Measurements from ENCODE around the gene PARD6A.

Gene PARD6A

DNA sequence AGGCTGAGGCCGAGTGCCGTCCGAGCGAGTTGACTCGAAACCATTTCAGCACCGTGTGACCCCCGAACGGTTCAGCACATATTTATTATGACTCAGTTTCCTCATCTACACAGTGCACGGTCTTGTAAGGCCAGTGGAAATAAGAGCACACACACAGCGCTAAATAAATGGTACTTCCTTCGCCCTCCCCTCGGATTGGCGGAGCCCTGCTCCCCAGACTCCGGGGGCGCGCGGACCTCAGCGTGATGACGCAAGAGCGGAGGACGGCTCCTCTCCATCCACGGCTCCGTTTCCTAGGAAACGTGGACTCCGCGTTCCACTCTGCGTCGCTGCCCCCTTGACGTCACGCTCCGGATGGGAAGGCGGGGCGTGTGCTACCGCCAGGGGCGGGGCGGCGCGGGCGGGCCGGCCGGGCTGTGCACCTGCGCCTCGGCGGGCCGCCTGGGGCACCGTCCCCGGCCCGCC is at the start of gene PARD6A:
TSS of gene PARD6A (plus strand) at position 397 of the 465 bp plus-strand sequence. CDS start 79 bp downstream, outside the sequence.
- DNase-seq = peak; percentile 97

DNA sequence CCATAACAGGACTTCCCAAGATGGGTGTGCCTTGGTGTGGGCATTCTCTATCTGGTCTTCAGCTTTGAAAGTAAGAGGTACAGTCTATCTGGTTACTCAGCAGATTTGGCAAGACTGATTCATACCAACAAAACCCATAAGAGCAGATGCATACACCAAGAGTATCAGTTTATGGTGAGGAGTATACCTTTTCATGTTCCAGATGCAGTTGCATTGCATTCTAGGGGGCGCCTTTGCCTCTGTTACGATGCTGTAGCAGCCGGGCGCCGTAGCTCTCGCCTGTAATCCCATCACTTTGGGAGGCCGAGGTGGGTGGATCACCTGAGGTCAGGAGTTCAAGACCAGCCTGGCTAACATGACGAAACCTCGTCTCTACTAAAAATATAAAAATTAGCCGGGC is 47.0 kb upstream of the PARD6A start:
- DNase-seq = no peak

DNA sequence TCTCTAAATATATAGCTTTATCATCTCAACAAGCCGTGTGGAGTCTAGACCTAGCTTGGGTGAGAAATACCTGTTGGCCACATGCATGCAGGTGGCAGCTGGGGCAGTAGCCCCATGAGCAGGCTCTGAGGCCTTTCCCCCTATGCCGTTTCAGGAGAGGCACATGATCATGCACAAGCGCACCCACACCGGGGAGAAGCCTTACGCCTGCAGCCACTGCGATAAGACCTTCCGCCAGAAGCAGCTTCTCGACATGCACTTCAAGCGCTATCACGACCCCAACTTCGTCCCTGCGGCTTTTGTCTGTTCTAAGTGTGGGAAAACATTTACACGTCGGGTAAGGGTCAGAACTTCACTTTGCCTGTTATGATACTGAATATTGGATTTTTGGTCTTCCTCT is 32.5 kb upstream of the PARD6A start:
- peak; percentile 58 for DNase-seq

DNA sequence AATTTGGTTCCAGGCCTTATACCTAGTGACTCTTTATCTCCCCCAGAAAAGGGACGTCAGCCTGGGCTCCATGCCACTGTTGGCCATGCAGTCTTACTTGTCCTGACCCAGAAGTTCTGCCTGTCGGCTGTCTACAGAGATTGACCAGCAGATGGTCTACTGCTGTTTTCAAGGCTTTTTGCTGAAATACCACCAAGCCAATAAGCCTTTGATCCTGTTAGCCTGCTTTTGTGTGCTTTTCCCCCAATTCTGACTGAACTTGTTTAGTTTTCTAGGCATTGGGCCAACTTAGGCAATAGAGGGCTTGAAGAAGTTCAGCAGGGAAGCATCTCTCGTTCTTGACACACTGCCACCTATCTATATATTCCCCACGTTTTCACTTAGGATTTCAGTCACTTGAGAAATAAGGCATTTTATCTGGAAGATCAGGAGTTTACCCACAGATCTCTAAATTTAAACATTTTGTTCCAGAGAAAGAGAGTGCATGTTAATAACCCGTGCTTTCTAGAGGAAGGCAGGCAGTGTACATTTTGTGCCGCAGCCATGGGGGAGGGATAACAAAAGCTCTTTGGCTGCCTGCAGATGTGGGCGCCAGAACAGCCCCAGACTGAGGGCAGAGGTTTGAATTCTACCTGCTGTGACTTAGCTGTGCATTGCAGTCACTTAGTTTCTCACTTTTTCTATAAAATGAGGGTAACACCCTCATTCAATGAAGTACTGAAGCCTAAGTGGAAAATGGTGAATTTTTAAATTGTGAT is 28.2 kb upstream of the PARD6A start:
- DNase-seq = no peak

DNA sequence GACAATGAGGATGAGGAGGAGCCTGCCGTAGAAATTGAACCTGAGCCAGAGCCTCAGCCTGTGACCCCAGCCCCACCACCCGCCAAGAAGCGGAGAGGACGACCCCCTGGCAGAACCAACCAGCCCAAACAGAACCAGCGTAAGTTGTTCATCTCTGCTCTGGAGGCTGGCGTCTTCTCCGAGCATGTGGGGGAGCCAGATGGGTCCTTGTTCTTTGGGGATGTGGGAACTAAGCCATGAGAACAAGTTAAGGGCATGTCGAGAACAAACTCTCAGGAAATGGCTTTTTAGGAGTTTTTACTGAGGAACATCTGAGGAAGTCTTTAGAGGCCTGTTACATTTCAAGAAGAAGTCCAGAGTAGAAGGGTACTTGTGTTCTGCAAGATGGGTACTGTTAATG is 24.0 kb upstream of the PARD6A start:
- DNase-seq = peak; percentile 4

DNA sequence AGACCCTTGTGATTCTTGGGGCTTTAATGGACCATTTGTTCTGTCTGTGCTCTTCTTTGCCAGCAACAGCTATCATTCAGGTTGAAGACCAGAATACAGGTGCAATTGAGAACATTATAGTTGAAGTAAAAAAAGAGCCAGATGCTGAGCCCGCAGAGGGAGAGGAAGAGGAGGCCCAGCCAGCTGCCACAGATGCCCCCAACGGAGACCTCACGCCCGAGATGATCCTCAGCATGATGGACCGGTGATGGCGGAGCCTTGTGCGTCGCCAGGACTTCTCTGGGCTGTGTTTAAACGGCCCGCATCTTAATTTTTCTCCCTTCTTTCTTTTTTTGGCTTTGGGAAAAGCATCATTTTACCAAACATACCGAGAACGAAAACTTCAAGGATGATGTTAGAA is 23.1 kb upstream of the PARD6A start:
- DNase-seq = no peak

- peak; percentile 57 for DNase-seq
Measured at GRCh38 chr16:67641779-67642708, 18.7 kb upstream of the PARD6A start.

DNA sequence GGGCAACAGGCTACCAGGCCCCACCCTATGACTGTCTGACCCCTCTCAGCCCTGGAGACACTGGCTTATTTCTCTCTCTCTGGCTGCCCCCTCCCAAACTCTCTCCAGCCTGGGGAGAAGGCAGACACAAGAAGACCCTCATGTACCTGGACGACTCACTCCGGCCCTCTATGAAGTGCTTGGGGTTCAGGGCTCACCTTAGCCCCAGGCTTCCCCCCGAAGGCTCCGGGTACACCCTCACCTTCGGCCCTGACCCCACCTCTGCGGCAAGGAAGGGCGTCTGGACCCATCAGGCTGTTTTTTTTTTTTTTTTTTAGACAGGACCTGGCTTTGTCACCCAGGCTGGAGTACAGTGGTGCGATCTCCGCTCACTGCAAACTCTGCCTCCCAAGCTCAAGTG is 16.7 kb upstream of the PARD6A start:
- DNase-seq = no peak

- no peak for DNase-seq
Measured at GRCh38 chr16:67645397-67646121, 15.2 kb upstream of the PARD6A start.

GRCh38 chr16:67647111-67647651 is 13.6 kb upstream of the PARD6A start:
- no peak for DNase-seq

GRCh38 chr16:67647681-67648080 is 13.1 kb upstream of the PARD6A start:
- no peak for DNase-seq

- DNase-seq = no peak
Measured at GRCh38 chr16:67648088-67648763, 12.5 kb upstream of the PARD6A start.

DNA sequence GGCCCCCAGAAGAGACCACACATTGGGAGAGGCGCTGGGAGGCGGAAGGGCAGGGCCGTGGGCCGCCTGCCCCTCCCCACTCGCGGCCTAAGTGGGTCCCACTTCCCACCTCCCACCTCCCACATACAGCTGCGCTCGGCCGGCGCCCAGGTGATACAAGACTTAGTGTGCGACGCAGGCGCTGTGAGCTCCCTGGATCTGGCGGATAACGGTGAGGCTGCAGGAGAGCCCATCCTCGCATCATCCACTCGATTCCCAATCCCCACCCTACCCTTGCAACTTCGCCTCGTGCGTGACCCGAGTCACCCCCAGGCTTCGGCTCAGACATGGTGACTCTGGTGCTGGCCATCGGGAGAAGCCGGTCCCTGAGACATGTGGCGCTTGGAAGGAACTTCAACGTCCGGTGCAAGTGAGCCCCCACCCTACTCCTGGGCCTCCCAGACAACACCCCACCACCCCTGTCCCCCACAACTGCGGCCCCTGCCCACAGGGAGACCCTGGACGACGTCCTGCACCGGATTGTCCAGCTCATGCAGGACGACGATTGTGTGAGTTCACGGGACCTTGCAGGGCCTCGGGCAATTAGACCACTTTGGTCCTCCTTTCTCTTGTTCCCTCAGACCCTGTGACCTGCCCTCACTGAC is 11.9 kb upstream of the PARD6A start:
- DNase-seq = no peak

DNA sequence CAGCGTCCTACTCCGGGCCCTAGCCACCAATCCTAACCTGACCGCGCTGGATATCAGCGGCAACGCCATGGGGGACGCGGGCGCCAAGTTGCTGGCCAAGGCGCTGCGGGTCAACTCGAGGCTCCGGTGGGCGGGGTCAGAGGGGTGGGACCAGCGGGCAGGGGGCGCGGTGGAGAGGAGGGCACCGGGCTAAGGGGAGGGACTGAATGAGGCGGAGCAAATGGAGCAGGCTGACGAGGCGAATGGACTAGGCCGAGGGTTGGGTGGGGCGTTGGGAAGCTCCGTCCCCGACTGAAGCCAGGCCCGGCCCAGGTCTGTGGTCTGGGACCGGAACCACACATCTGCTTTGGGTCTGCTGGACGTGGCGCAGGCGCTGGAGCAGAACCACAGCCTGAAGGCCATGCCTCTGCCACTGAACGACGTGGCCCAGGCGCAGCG is 11.2 kb upstream of the PARD6A start:
- DNase-seq = no peak

GRCh38 chr16:67650023-67650422 is 10.7 kb upstream of the PARD6A start:
- DNase-seq = no peak

DNA sequence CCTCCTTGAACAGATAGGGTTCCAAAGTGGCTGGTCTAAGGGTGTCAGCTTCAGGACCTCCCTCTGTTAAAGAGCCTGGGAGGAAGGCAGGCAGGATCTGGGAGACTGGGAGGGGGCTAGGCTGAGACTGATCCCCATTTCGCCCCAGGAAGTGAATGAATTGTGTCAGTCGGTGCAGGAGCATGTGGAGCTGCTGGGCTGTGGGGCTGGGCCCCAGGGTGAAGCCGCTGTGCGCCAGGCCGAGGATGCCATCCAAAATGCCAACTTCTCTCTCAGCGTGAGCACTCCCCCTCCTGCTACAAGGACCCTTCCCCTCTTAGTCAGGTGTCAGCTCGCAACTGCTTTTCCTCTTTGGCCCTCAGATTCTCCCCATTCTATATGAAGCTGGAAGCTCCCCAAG is 9.7 kb upstream of the PARD6A start:
- DNase-seq = no peak

DNA sequence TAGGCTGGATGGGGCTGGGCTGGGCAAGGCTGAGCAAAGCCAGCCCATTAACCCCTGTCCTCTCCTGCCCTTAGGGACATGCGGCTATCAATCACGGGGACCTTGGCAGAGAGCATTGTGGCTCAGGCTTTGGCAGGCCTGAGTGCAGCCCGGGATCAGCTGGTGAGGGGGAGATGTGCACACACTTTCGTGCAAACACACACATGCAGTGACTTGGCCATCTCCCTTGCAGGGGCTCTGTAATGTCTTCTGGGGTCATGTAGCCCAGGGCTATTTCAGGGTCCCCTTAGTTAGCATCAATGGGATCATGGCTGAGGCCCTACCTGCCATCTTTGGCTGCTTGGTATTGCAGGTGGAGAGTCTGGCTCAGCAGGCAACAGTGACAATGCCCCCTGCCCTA is 8.9 kb upstream of the PARD6A start:
- DNase-seq = no peak

DNA sequence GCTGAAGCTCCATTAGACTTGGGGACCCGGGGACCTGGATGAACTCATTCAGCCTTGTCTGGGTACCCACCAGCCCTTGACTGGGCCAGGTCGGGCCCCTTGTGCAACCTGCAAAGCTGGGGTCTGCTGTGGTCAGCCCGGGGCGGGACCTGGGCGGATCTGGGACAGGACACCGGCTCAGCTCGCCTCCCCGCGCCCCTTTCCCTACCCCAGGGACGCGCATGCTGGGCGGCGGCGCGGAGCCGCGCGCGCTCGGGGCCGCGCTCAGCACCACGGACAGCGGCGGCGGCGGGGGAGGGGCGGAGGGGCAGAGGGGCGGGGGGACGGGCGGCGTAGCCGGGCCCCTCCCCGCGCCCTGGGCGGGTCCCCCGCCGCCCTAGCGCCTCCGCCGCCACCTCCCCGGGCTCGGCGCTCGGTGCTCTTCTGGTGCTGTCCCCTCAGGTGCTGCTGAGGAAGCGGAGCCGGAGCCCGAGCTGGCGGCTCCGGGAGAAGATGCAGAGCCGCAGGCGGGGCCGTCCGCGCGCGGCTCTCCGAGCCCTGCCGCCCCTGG is 8.1 kb upstream of the PARD6A start:
- DNase-seq = no peak

GRCh38 chr16:67653128-67653788 is 7.5 kb upstream of the PARD6A start:
- no peak for DNase-seq

- no peak for DNase-seq
Measured at GRCh38 chr16:67653789-67654402, 6.9 kb upstream of the PARD6A start.

Data from activated effector memory CD4-positive, alpha-beta T cell treated with anti-CD3 and anti-CD28 coated beads, Interleukin-2, amount 50 U/mL, for 16 hours (primary cell).